H1 (cell line): Measurements from ENCODE around the gene ACE. TPM values are rescaled to one million over a fixed set of nuclear protein-coding genes. Genes with fewer than 3 reads are reported as not detected.

Source experiments
- CTCF ChIA-PET: fragments of 300-600 bp; sonication (Branson Sonifier 250); formaldehyde crosslinking; loops from one replicate; lab custom pipeline; 2021; ENCODE audit not compliant: partially characterized antibody; lab: Charles Lee
- POLR2A ChIA-PET: fragments of 300-600 bp; sonication (Branson Sonifier 250); formaldehyde crosslinking; loops from one replicate; lab custom pipeline; 2021; ENCODE audit warnings: inconsistent platforms; ENCODE audit not compliant: partially characterized antibody; lab: Charles Lee
- DNase-seq, 2 experiments: peaks; one replicate each; pipeline versions ENCODE4 v3.0.0 to v3.0.0-alpha.2; 2010 to 2022; ENCODE audit warnings: low spot score in 2 of 2, low read depth in 1 of 2, mixed read lengths in 1 of 2
- FAIRE-seq: peaks from 2 replicates; lab custom pipeline; 2011; peaks lifted over from hg19 to GRCh38; lab: Jason Lieb, UNC
- H2AFZ ChIP-seq: 2 replicates; pipeline ENCODE4 v1.8.1; 2012; ENCODE audit warnings: low read length, inconsistent platforms
- H2AK5ac ChIP-seq: 2 replicates; pipeline ENCODE4 v1.6.1; 2013; ENCODE audit warnings: low read depth, low read length
- H2BK120ac ChIP-seq: replicated peaks from 2 replicates; pipeline ENCODE3; 2013; ENCODE audit warnings: low read depth, low read length, inconsistent platforms
- H2BK12ac ChIP-seq: 2 replicates; pipeline ENCODE4 v1.6.1; 2013; ENCODE audit warnings: low read depth, low read length
- H2BK15ac ChIP-seq: 2 replicates; pipeline ENCODE4 v1.6.1; 2013; ENCODE audit warnings: low read length
- H2BK20ac ChIP-seq: 2 replicates; pipeline ENCODE4 v1.6.1; 2013; ENCODE audit warnings: low read length
- H2BK5ac ChIP-seq: 2 replicates; pipeline ENCODE4 v1.6.1; 2013; ENCODE audit warnings: low read depth, low read length
- H3K14ac ChIP-seq: 2 replicates; pipeline ENCODE4 v1.6.1; 2013; ENCODE audit warnings: inconsistent platforms; ENCODE audit not compliant: insufficient read length
- H3K18ac ChIP-seq: 2 replicates; pipeline ENCODE4 v1.6.1; 2013; ENCODE audit warnings: low read length; ENCODE audit errors: extremely low read depth
- H3K23ac ChIP-seq: 2 replicates; pipeline ENCODE4 v1.6.1; 2013; ENCODE audit warnings: inconsistent platforms; ENCODE audit not compliant: insufficient read length
- H3K23me2 ChIP-seq: 2 replicates; pipeline ENCODE4 v1.6.1; 2013; ENCODE audit warnings: low read depth, low read length
- H3K27ac ChIP-seq: 2 replicates; pipeline ENCODE4 v1.6.1; 2011; ENCODE audit warnings: low read depth, low read length, inconsistent platforms
- H3K27me3 ChIP-seq, 4 experiments: replicated peaks in 1 of 4; 1 replicate in 1 of 4; 2 replicates in 3 of 4; pipeline versions ENCODE4 v1.6.1 to v1.8.1; 2011 to 2013; ENCODE audit warnings: low read length in 3 of 4, mild to moderate bottlenecking in 3 of 4, inconsistent platforms in 2 of 4, mixed read lengths in 2 of 4, moderate library complexity in 1 of 4; ENCODE audit not compliant: control insufficient read depth in 3 of 4, insufficient read depth in 3 of 4; ENCODE audit errors: extremely low read depth in 1 of 4
- H3K36me3 ChIP-seq, 4 experiments: 2 replicates each; pipeline versions ENCODE4 v1.6.1 to v1.8.1; 2011 to 2013; ENCODE audit warnings: mild to moderate bottlenecking in 4 of 4, low read length in 3 of 4, moderate library complexity in 2 of 4, control low read depth in 1 of 4, inconsistent platforms in 1 of 4; ENCODE audit not compliant: insufficient read depth in 4 of 4, control insufficient read depth in 2 of 4
- H3K4ac ChIP-seq: replicated peaks from 2 replicates; pipeline ENCODE3; 2013; ENCODE audit warnings: low read length, low read depth, mixed read lengths, inconsistent platforms; ENCODE audit not compliant: insufficient read length
- H3K4me1 ChIP-seq, 4 experiments: replicated peaks in 1 of 4; 1 replicate in 1 of 4; 2 replicates in 3 of 4; pipeline versions ENCODE4 v1.6.1 to v1.8.1; 2011 to 2013; ENCODE audit warnings: low read length in 3 of 4, inconsistent platforms in 2 of 4, mixed read lengths in 1 of 4; ENCODE audit not compliant: insufficient read depth in 4 of 4, control insufficient read depth in 3 of 4
- H3K4me2 ChIP-seq, 2 experiments: 2 replicates each; pipeline versions ENCODE4 v1.6.1 to v1.8.1; 2011 to 2013; ENCODE audit warnings: low read depth in 2 of 2, low read length in 2 of 2, control low read depth in 1 of 2, inconsistent platforms in 1 of 2, mild to moderate bottlenecking in 1 of 2; ENCODE audit not compliant: insufficient read depth in 1 of 2
- H3K4me3 ChIP-seq, 4 experiments: fragments of 200-600, 300-600 bp in 1 of 4; sonication (generic), shearing (Covaris generic), sonication (Bioruptor Twin) in 1 of 4; 2 replicates each; pipeline versions ENCODE4 v1.5.1 to v1.8.1; 2011 to 2016; ENCODE audit warnings: low read length in 4 of 4, low read depth in 3 of 4, control low read depth in 2 of 4, inconsistent platforms in 2 of 4, mild to moderate bottlenecking in 2 of 4, mixed read lengths in 1 of 4, moderate library complexity in 1 of 4; ENCODE audit not compliant: insufficient read depth in 2 of 4; ENCODE audit errors: extremely low read depth in 1 of 4
- H3K56ac ChIP-seq: replicated peaks from 2 replicates; pipeline ENCODE3; 2013; ENCODE audit warnings: low read depth, mild to moderate bottlenecking, mixed read lengths, low read length, inconsistent platforms; ENCODE audit not compliant: insufficient read length
- H3K79me1 ChIP-seq: 2 replicates; pipeline ENCODE4 v1.6.1; 2013; ENCODE audit warnings: low read depth, low read length, control low read depth
- H3K79me2 ChIP-seq, 2 experiments: 2 replicates each; pipeline versions ENCODE4 v1.6.1 to v1.8.1; 2012 to 2013; ENCODE audit warnings: low read length in 2 of 2, mild to moderate bottlenecking in 2 of 2, inconsistent platforms in 1 of 2; ENCODE audit not compliant: insufficient read depth in 2 of 2, control insufficient read depth in 1 of 2
- H3K9ac ChIP-seq, 4 experiments: replicated peaks in 1 of 4; 1 replicate in 1 of 4; 2 replicates in 3 of 4; pipeline versions ENCODE4 v1.6.1 to v1.8.1; 2011 to 2013; ENCODE audit warnings: low read depth in 3 of 4, low read length in 3 of 4, control low read depth in 2 of 4, mild to moderate bottlenecking in 2 of 4, moderate library complexity in 2 of 4, inconsistent platforms in 1 of 4; ENCODE audit errors: extremely low read depth in 1 of 4
- H3K9me3 ChIP-seq, 2 experiments: 2 replicates each; pipeline versions ENCODE4 v1.6.1 to v1.8.1; 2012 to 2013; ENCODE audit warnings: mild to moderate bottlenecking in 2 of 2, moderate library complexity in 2 of 2, control low read depth in 1 of 2, inconsistent platforms in 1 of 2, low read depth in 1 of 2, low read length in 1 of 2, mixed read lengths in 1 of 2; ENCODE audit not compliant: insufficient read depth in 2 of 2
- H4K20me1 ChIP-seq, 2 experiments: replicated peaks in 1 of 2; 2 replicates each; pipeline versions ENCODE3 to v1.8.1; 2011 to 2013; ENCODE audit warnings: inconsistent platforms in 2 of 2, low read length in 2 of 2, mild to moderate bottlenecking in 1 of 2; ENCODE audit not compliant: insufficient read depth in 2 of 2, control insufficient read depth in 1 of 2
- H4K5ac ChIP-seq: 2 replicates; pipeline ENCODE4 v1.6.1; 2013; ENCODE audit warnings: low read length, low read depth, mixed read lengths, inconsistent platforms; ENCODE audit not compliant: insufficient read length
- H4K8ac ChIP-seq: 2 replicates; pipeline ENCODE4 v1.8.0; 2013; ENCODE audit warnings: mild to moderate bottlenecking, moderate library complexity, low read length, inconsistent platforms; ENCODE audit not compliant: insufficient read depth; ENCODE audit errors: extremely low read depth
- H4K91ac ChIP-seq: replicated peaks from 2 replicates; pipeline ENCODE3; 2013; ENCODE audit warnings: low read length, mixed read lengths, inconsistent platforms; ENCODE audit not compliant: insufficient read length
- CTCF ChIP-seq, 3 experiments: IDR thresholded peaks; 1 replicate in 2 of 3; 2 replicates in 1 of 3; pipeline versions ENCODE4 v1.5.1 to v1.6.1; 2011; ENCODE audit warnings: low read length in 3 of 3, mild to moderate bottlenecking in 3 of 3, inconsistent platforms in 2 of 3, low read depth in 1 of 3, moderate library complexity in 1 of 3; ENCODE audit not compliant: insufficient read depth in 1 of 3; ENCODE audit errors: control extremely low read depth in 1 of 3
- GTF2F1 ChIP-seq: IDR thresholded peaks from 2 replicates; pipeline ENCODE4 v1.6.1; 2012; ENCODE audit warnings: low read depth, low read length, improper control_type of control experiment, borderline replicate concordance
- HDAC6 ChIP-seq: IDR thresholded peaks from one replicate; pipeline ENCODE4 v1.7.1; 2012; ENCODE audit warnings: low read depth, mild to moderate bottlenecking, inconsistent platforms, low read length, moderate library complexity
- RAD21 ChIP-seq, 2 experiments: IDR thresholded peaks in 1 of 2; conservative IDR thresholded peaks in 1 of 2; 2 replicates each; pipeline ENCODE4 v1.6.1; 2011; ENCODE audit warnings: low read depth in 2 of 2, low read length in 2 of 2, improper control_type of control experiment in 1 of 2, inconsistent platforms in 1 of 2, mild to moderate bottlenecking in 1 of 2, moderate library complexity in 1 of 2
- WGBS, 2 experiments: shearing (Covaris generic) in 1 of 2; methylation state at CpG; one replicate each; pipeline versions ENCODE4 v1.1.6 to v1.1.7; 2013 to 2015; ENCODE audit warnings: low lambda C conversion rate in 2 of 2, mixed read lengths in 2 of 2, inconsistent platforms in 1 of 2, low coverage in 1 of 2, missing lambda C conversion rate in 1 of 2; ENCODE audit not compliant: insufficient replicate concordance in 2 of 2, insufficient coverage in 1 of 2, insufficient read length in 1 of 2; ENCODE audit errors: extremely low coverage in 1 of 2, missing lambda C conversion rate in 1 of 2; 5-methylcytosine and 5-hydroxymethylcytosine counted together
- polyA plus RNA-seq, 7 experiments: library from polyadenylated mRNA; depleted of rRNA in 3 of 7; stranded (reverse) in 5 of 7; unstranded in 2 of 7; fragments of >200 nt in 5 of 7; fragments of 200-250 nt in 2 of 7; gene quantifications; 1 replicate in 5 of 7; 2 replicates in 1 of 7; 4 replicates in 1 of 7; pipeline versions ENCODE4 v1.2.1 to v1.2.3, GENCODE V29; 2011 to 2013; ENCODE audit warnings: missing spikeins in 2 of 7, mixed read lengths in 2 of 7
- total RNA-seq: library from RNA; stranded (reverse); fragmentation: NEBNext Ultra II Directional; extraction: Animal tissue kit (Norgen Biotek cat#: 25700); gene quantifications from 2 replicates; pipeline ENCODE4 v1.2.1, GENCODE V29; 2021

The ACE gene
- total and polyA plus RNA-seq, 2 of the 8 experiments (the other 6 are each of a cell fraction or from before 2014, with no cell fraction given): 2.5 to 5.5 TPM

GRCh38 chr17:63436523-63437110 lies 40.2 kb upstream of the ACE start:
- Histone ChIP-seq H2BK12ac (0 out of 2 replicates have a peak overlapping the region, but pooled peaks have one; percentile 50), H3K4me1 (peaks cover 0 to 21% (median 6%) of the 10 kb centered on the region in 4 experiments; a peak in 5 of 7 replicates), H3K23me2 (no peaks in the 10 kb centered on the region), H3K4ac (no peak overlapping the region), H4K8ac (no peak overlapping the region; the same call in 1 of the 2 replicates), H2BK20ac (no peak overlapping the region), H2BK15ac (no peak overlapping the region), H4K20me1 (peaks cover 0 to 2% of the 10 kb centered on the region in 2 experiments), H4K5ac (no peak overlapping the region), H2BK5ac (peak overlapping the region; percentile 35), H3K9ac (no peak overlapping the region), H3K23ac (no peak overlapping the region), H3K27ac (no peak overlapping the region), H2BK120ac (no peak overlapping the region), H4K91ac (no peak overlapping the region), H3K36me3 (no peaks in the 10 kb centered on the region), H3K79me1 (peaks cover 4% of the 10 kb centered on the region; the same call in 1 of the 2 replicates), H2AFZ (no peak overlapping the region), H3K9me3 (no peaks in the 10 kb centered on the region), H3K14ac (no peak overlapping the region), H3K56ac (no peak overlapping the region), H2AK5ac (peak overlapping the region; percentile 60; the same call in 1 of the 2 replicates), H3K18ac (no peak overlapping the region), H3K79me2 (no peaks in the 10 kb centered on the region), H3K4me3 (no peak overlapping the region; a peak in 1 of 8 replicates), H3K27me3 (no peaks in the 10 kb centered on the region), H3K4me2 (no peak overlapping the region)
- DNase-seq (peak in 1 of 2 experiments; percentile 68), FAIRE-seq (no peak)
- CTCF ChIA-PET: interaction anchor here (0.6 to 29.0 kb wide), 48 partner anchors 5 to 1204 kb away, joined by 3 to 758 read pairs (median 5); partner anchors contain the start of genes ACE, CYB561, DCAF7 and KCNH6
- POLR2A ChIA-PET: interaction anchor here (0.9 to 4.8 kb wide), 9 partner anchors 10 to 243 kb away, joined by 3 to 33 read pairs (median 3); partner anchors contain the start of genes ACE and CYB561
- TF ChIP-seq CTCF (IDR thresholded peaks at IDR 0.05; ENCODE audit: control extremely low read depth in 1 of 3, insufficient read depth in 1 of 3, low read depth in 1 of 3, low read length in 3 of 3): peak; percentile 57 to 66 (median 58)
- TF ChIP-seq RAD21 (IDR thresholded peaks at IDR 0.05 in 1 of 2, conservative IDR thresholded peaks at IDR 0.05 in 1 of 2; ENCODE audit: low read depth in 2 of 2, low read length in 2 of 2): peak; percentile 63 to 68
- no peak for TF ChIP-seq GTF2F1
- no peak for TF ChIP-seq HDAC6
- WGBS, 2 experiments: 84% methylated on average over 17 of the region's 17 CpGs; no CpG with 5 or more reads in 1 of the 2 experiments
